CD4-positive, CD25-positive, alpha-beta regulatory T cell (primary cell): Measurements from ENCODE around the gene CCDC50. TPM values are rescaled to one million over a fixed set of nuclear protein-coding genes. Genes with fewer than 3 reads are reported as not detected.

ENCODE experiments used
- ATAC-seq, 2 donors: fragments of 150-1000 bp; cut with Tn5 transposase; one replicate each; pipeline ENCODE4 v1.10.0; 2021; ENCODE audit warnings: low read depth in 2 of 2, moderate number of reproducible peaks in 2 of 2, moderate library complexity in 1 of 2
- DNase-seq, 3 donors: peaks; one replicate each; pipeline versions ENCODE4 v3.0.0 to v3.0.0-alpha.2; 2012 to 2022; ENCODE audit warnings: mixed read lengths in 1 of 3
- H3K27ac ChIP-seq: one replicate; pipeline ENCODE4 v1.7.0; 2013; ENCODE audit warnings: mild to moderate bottlenecking, low read length; ENCODE audit not compliant: insufficient read depth, poor library complexity, severe bottlenecking
- H3K27me3 ChIP-seq: one replicate; pipeline ENCODE4 v1.7.0; 2013; ENCODE audit warnings: low read length; ENCODE audit not compliant: control insufficient read depth, insufficient read depth
- H3K36me3 ChIP-seq: one replicate; pipeline ENCODE4 v1.7.0; 2013; ENCODE audit warnings: mild to moderate bottlenecking, low read length, moderate library complexity; ENCODE audit not compliant: control insufficient read depth, insufficient read depth
- H3K4me1 ChIP-seq: 2 replicates; pipeline ENCODE4 v1.7.0; 2013; ENCODE audit warnings: mild to moderate bottlenecking, low read length; ENCODE audit not compliant: insufficient read depth, control insufficient read depth, poor library complexity, severe bottlenecking
- H3K4me3 ChIP-seq: one replicate; pipeline ENCODE4 v1.7.0; 2013; ENCODE audit warnings: low read depth, mild to moderate bottlenecking, low read length, moderate library complexity
- H3K9me3 ChIP-seq, 2 experiments: 1 replicate in 1 of 2; 2 replicates in 1 of 2; pipeline ENCODE4 v1.7.0; 2013; ENCODE audit warnings: low read length in 2 of 2, mild to moderate bottlenecking in 1 of 2, moderate library complexity in 1 of 2; ENCODE audit not compliant: control insufficient read depth in 2 of 2
- H3K27ac Mint-ChIP-seq, 3 donors: one replicate each; pipeline ENCODE4 v1.8.0; 2020 to 2022; ENCODE audit warnings: mild to moderate bottlenecking in 3 of 3, mixed read lengths in 3 of 3, moderate library complexity in 2 of 3
- H3K27me3 Mint-ChIP-seq: one replicate; pipeline ENCODE4 v1.8.0; 2022; ENCODE audit warnings: mild to moderate bottlenecking, mixed read lengths
- H3K36me3 Mint-ChIP-seq: one replicate; pipeline ENCODE4 v1.8.0; 2020; ENCODE audit warnings: mixed read lengths
- H3K4me1 Mint-ChIP-seq, 4 donors: one replicate each; pipeline ENCODE4 v1.8.0; 2020 to 2022; ENCODE audit warnings: mixed read lengths in 4 of 4, mild to moderate bottlenecking in 1 of 4
- H3K4me3 Mint-ChIP-seq, 4 donors: one replicate each; pipeline ENCODE4 v1.8.0; 2020 to 2022; ENCODE audit warnings: mild to moderate bottlenecking in 4 of 4, mixed read lengths in 4 of 4, moderate library complexity in 3 of 4
- H3K9me3 Mint-ChIP-seq, 7 donors: one replicate each; pipeline ENCODE4 v1.8.0; 2020 to 2022; ENCODE audit warnings: mixed read lengths in 7 of 7, mild to moderate bottlenecking in 3 of 7, moderate library complexity in 2 of 7
- polyA plus RNA-seq, 4 donors: library from polyadenylated mRNA; unstranded; fragments of 300-500 nt; fragmentation: Illumina TruSeq; gene quantifications; one replicate each; pipeline ENCODE4 v1.2.3, GENCODE V29; 2021
- total RNA-seq: library from RNA; stranded (reverse); gene quantifications from one replicate; pipeline ENCODE4 v1.2.3, GENCODE V29; 2022

CCDC50 gene
- total and polyA plus RNA-seq, 5 donors from 2014 or later: 7.8 to 11.4 (median 9.4) TPM

DNA sequence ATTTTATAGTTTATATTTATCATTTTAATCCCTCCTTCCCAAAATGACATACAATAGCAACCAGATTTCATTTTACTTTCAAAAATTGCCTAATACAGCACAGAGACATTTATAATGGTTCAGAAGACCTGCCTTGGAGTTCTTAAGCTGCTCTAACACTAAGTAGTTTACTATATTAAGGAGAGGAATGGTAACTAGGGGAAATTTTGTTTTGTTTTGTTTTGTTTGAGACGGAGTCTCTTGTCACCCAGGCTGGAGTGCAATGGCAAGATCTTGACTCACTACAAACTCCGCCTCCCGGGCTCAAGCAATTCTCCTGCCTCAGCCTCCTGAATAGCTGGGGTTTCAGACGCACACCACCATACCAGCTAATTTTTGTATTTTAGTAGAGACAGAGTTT, 22.8 kb upstream of the CCDC50 start:
- peaks cover 0 to 5% (median 0%) of the 10 kb centered on the region in 7 donors for H3K9me3 Mint-ChIP-seq
- DNase-seq: no peak
- no peaks in the 10 kb centered on the region for H3K4me1 ChIP-seq
- ATAC-seq: no peak
- no peaks in the 10 kb centered on the region for H3K36me3 Mint-ChIP-seq
- H3K27ac Mint-ChIP-seq: no peak overlapping the region
- no peaks in the 10 kb centered on the region for H3K4me1 Mint-ChIP-seq
- H3K27ac ChIP-seq: no peak overlapping the region
- H3K4me3 Mint-ChIP-seq: no peak overlapping the region
- no peaks in the 10 kb centered on the region for H3K36me3 ChIP-seq
- H3K27me3 ChIP-seq: no peaks in the 10 kb centered on the region
- no peaks in the 10 kb centered on the region for H3K27me3 Mint-ChIP-seq
- H3K4me3 ChIP-seq: no peak overlapping the region
- H3K9me3 ChIP-seq: no peaks in the 10 kb centered on the region

DNA sequence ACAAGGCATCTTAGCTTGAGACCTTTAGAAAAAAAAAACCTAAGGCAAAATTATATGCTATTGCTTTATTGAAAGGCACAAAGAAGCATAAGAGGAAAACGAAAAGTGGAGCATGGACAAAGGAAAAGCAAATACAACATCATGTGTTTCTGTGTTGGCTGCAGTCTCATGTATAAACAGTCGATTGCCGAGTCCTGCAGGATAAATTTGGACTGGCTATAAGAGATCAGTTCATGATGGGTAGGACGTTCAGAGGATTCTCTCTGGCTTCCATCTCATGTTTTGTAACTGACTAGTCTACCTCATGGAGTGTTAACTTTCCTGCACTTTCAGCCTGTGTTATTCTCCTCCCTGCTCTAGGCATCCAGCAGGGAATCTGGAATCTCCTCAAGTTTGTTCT, 21.9 kb upstream of the CCDC50 start:
- no peak for ATAC-seq
- no peak overlapping the region for H3K27ac Mint-ChIP-seq
- no peak for DNase-seq
- no peaks in the 10 kb centered on the region for H3K4me1 Mint-ChIP-seq
- H3K27me3 Mint-ChIP-seq: no peaks in the 10 kb centered on the region
- Histone ChIP-seq H3K4me3 (no peak overlapping the region), H3K9me3 (no peaks in the 10 kb centered on the region), H3K27ac (no peak overlapping the region), H3K27me3 (no peaks in the 10 kb centered on the region), H3K36me3 (no peaks in the 10 kb centered on the region), H3K4me1 (no peaks in the 10 kb centered on the region)
- H3K36me3 Mint-ChIP-seq: no peaks in the 10 kb centered on the region
- no peak overlapping the region for H3K4me3 Mint-ChIP-seq
- peaks cover 0 to 5% (median 0%) of the 10 kb centered on the region in 7 donors for H3K9me3 Mint-ChIP-seq

- H3K4me1 ChIP-seq: no peaks in the 10 kb centered on the region
- ATAC-seq (no peak), DNase-seq (no peak)
- no peaks in the 10 kb centered on the region for H3K27me3 Mint-ChIP-seq
- no peak overlapping the region for H3K4me3 ChIP-seq
- no peaks in the 10 kb centered on the region for H3K9me3 ChIP-seq
- no peak overlapping the region for H3K4me3 Mint-ChIP-seq
- no peaks in the 10 kb centered on the region for H3K36me3 ChIP-seq
- no peaks in the 10 kb centered on the region for H3K36me3 Mint-ChIP-seq
- no peaks in the 10 kb centered on the region for H3K27me3 ChIP-seq
- H3K27ac Mint-ChIP-seq: no peak overlapping the region
- no peaks in the 10 kb centered on the region for H3K4me1 Mint-ChIP-seq
- no peak overlapping the region for H3K27ac ChIP-seq
- peaks cover 0 to 4% (median 0%) of the 10 kb centered on the region in 7 donors for H3K9me3 Mint-ChIP-seq
Observed at GRCh38 chr3:191313296-191313695, 15.9 kb upstream of the CCDC50 start.

DNA sequence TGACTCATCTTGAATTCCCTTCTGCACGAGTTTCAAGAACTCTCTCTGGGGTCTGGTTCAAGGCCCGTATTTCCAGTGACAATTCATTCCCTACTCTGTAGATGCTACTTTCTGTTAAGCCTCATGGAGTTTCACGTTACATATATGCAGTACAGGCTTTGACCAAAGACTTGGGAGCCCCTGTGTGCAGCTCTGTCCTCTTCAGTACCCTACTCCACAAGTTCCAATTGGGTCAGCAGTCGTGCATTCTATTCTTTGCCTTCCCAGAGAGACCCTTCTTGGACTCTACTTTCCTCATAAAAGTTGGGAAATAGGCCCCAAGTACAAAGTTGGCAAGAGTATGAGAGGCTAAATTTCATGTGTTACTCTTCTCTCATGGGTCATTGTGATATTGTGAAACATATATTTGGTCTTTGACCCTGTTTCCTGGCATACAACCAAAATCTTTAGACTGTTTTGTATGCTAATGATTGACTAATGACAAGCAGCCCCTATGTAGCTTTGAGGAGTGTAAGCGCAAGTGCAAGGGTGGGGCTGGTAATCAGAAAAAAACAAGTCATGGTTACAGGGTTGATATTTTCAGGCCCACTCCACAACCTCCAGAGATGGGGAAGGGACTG, 15.0 kb upstream of the CCDC50 start:
- H3K36me3 ChIP-seq: no peaks in the 10 kb centered on the region
- H3K27ac ChIP-seq: no peak overlapping the region
- no peaks in the 10 kb centered on the region for H3K9me3 ChIP-seq
- H3K27me3 ChIP-seq: no peaks in the 10 kb centered on the region
- no peak overlapping the region for H3K4me3 ChIP-seq
- no peaks in the 10 kb centered on the region for H3K27me3 Mint-ChIP-seq
- no peak for ATAC-seq
- H3K9me3 Mint-ChIP-seq: peaks cover 0 to 3% (median 0%) of the 10 kb centered on the region in 7 donors
- H3K36me3 Mint-ChIP-seq: no peaks in the 10 kb centered on the region
- no peak for DNase-seq
- H3K4me1 Mint-ChIP-seq: no peaks in the 10 kb centered on the region
- H3K27ac Mint-ChIP-seq: no peak overlapping the region
- H3K4me1 ChIP-seq: no peaks in the 10 kb centered on the region
- H3K4me3 Mint-ChIP-seq: no peak overlapping the region

- Histone ChIP-seq H3K36me3 (no peaks in the 10 kb centered on the region), H3K27ac (no peak overlapping the region), H3K4me1 (no peaks in the 10 kb centered on the region), H3K27me3 (no peaks in the 10 kb centered on the region), H3K9me3 (no peaks in the 10 kb centered on the region), H3K4me3 (no peak overlapping the region)
- Mint-ChIP-seq H3K27me3 (no peaks in the 10 kb centered on the region), H3K36me3 (no peaks in the 10 kb centered on the region), H3K4me3 (no peak overlapping the region), H3K9me3 (peaks cover 0 to 2% (median 0%) of the 10 kb centered on the region in 7 donors), H3K27ac (no peak overlapping the region), H3K4me1 (no peaks in the 10 kb centered on the region)
- DNase-seq: no peak
- ATAC-seq: no peak
Observed at GRCh38 chr3:191316876-191317603, 12.2 kb upstream of the CCDC50 start.

- no peaks in the 10 kb centered on the region for H3K9me3 ChIP-seq
- Mint-ChIP-seq H3K36me3 (no peaks in the 10 kb centered on the region), H3K27ac (no peak overlapping the region), H3K4me1 (no peaks in the 10 kb centered on the region), H3K9me3 (peaks cover 0 to 13% (median 0%) of the 10 kb centered on the region in 7 donors), H3K4me3 (no peak overlapping the region), H3K27me3 (no peaks in the 10 kb centered on the region)
- no peak overlapping the region for H3K4me3 ChIP-seq
- ATAC-seq (no peak), DNase-seq (no peak)
- no peak overlapping the region for H3K27ac ChIP-seq
- H3K36me3 ChIP-seq: no peaks in the 10 kb centered on the region
- no peaks in the 10 kb centered on the region for H3K4me1 ChIP-seq
- H3K27me3 ChIP-seq: no peaks in the 10 kb centered on the region
Observed at GRCh38 chr3:191320316-191320715, 8.9 kb upstream of the CCDC50 start.

DNA sequence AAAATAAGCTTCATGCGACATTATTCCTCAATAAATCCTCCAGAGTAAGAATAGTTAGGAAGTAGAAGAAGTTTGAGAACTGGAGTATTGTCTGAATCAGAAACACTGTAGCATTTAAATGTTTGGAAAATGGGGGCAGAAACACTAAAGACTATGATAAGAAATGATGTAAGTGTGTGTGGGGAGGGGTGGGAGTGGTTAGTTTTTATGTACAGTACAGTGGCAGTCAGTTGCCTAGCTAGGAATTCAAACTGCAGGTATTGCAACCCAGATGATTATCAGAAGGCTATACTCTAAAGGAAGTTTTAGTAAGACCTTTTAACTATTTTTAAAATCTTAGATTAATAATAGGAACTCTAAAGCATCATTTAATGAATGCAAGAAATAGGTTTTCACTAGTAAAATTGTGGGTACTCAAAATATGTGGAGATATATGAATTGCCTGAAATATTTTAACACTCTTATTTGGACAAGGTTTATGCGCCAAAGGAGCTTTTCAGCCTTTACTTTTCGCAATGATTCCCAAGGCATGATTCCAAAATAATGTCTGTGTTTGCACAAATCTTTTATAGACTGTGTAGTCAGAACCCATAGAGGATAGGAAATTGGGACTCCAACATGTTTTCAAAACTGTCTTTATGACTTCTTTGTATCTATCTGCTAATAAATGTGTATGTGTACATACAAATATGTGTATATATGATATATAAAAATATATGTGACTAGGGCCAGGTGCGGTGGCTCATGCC, 8.0 kb upstream of the CCDC50 start:
- Mint-ChIP-seq H3K27ac (peak overlapping the region in 1 of 3 donors; percentile 49), H3K9me3 (peaks cover 0 to 13% (median 0%) of the 10 kb centered on the region in 7 donors), H3K4me1 (no peaks in the 10 kb centered on the region), H3K27me3 (no peaks in the 10 kb centered on the region), H3K36me3 (no peaks in the 10 kb centered on the region), H3K4me3 (no peak overlapping the region)
- ATAC-seq (no peak), DNase-seq (no peak)
- no peaks in the 10 kb centered on the region for H3K27me3 ChIP-seq
- H3K4me1 ChIP-seq: no peaks in the 10 kb centered on the region
- no peaks in the 10 kb centered on the region for H3K9me3 ChIP-seq
- H3K36me3 ChIP-seq: no peaks in the 10 kb centered on the region
- H3K27ac ChIP-seq: no peak overlapping the region
- no peak overlapping the region for H3K4me3 ChIP-seq
